ENCODE results near the gene DPP10.

The DPP10 gene

DNA sequence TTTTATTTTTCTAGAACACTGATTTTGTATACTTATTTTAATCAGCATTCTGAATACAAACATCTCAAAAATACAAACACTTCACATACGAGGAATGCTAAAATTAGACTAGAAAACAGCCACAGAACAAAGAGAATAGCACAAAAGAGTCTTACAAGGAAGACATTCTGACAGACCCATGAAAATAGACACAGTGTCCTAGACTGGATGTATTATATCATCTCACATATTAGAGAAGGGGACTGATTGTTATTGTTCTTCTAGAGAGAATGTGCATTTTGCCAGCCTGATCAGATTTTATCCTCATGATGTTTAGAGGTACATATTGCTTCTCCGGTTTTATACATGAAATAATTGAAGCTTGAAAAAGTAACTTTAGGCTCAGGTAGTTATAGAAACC, 357.9 kb downstream of the DPP10 start:
- no peak for DNase-seq (ENCODE audit: low read depth)
- H3K4me3 ChIP-seq (ENCODE audit: low read depth, low read length) = no peak overlapping the region
- TF ChIP-seq, protein P1, sequence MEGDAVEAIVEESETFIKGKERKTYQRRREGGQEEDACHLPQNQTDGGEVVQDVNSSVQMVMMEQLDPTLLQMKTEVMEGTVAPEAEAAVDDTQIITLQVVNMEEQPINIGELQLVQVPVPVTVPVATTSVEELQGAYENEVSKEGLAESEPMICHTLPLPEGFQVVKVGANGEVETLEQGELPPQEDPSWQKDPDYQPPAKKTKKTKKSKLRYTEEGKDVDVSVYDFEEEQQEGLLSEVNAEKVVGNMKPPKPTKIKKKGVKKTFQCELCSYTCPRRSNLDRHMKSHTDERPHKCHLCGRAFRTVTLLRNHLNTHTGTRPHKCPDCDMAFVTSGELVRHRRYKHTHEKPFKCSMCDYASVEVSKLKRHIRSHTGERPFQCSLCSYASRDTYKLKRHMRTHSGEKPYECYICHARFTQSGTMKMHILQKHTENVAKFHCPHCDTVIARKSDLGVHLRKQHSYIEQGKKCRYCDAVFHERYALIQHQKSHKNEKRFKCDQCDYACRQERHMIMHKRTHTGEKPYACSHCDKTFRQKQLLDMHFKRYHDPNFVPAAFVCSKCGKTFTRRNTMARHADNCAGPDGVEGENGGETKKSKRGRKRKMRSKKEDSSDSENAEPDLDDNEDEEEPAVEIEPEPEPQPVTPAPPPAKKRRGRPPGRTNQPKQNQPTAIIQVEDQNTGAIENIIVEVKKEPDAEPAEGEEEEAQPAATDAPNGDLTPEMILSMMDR (IDR thresholded peaks at IDR 0.05; ENCODE audit: low read depth, low read length, missing control alignments) = no peak

GRCh38 chr2:114805195-114805594, 362.8 kb downstream of the DPP10 start:
- TF ChIP-seq, protein P1 (IDR thresholded peaks at IDR 0.05; ENCODE audit: low read depth, low read length, missing control alignments) = no peak
- no peak for DNase-seq (ENCODE audit: low read depth)
- no peak overlapping the region for H3K4me3 ChIP-seq (ENCODE audit: low read depth, low read length)

DNA sequence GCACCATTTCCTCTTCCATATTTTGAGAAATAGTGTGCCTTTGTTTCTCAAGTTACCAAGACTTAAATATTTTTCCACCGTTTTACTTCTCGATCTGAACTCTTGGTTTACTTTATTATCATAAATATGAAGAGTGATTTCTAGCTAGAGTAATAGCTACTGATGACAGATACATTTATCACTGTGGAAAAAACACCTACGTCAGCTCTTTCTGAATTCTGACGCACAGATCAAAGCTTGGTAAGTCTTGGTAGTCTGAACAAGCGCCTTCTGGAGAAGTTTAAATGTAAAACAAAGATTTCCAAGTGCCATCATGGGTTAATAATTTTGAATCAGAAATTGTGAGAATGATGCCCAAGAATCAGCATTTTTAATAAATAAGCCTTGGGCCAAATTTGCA, 367.7 kb downstream of the DPP10 start:
- TF ChIP-seq, protein P1 (IDR thresholded peaks at IDR 0.05; ENCODE audit: low read depth, low read length, missing control alignments) = no peak
- DNase-seq (ENCODE audit: low read depth) = no peak
- H3K4me3 ChIP-seq (ENCODE audit: low read depth, low read length) = no peak overlapping the region

- DNase-seq (ENCODE audit: low read depth) = no peak
- TF ChIP-seq, protein P1 (IDR thresholded peaks at IDR 0.05; ENCODE audit: low read depth, low read length, missing control alignments) = no peak
- no peak overlapping the region for H3K4me3 ChIP-seq (ENCODE audit: low read depth, low read length)
Observed at GRCh38 chr2:114812261-114812660, 369.8 kb downstream of the DPP10 start.

GRCh38 chr2:114814355-114814754, 371.9 kb downstream of the DPP10 start:
- H3K4me3 ChIP-seq (ENCODE audit: low read depth, low read length) = no peak overlapping the region
- TF ChIP-seq, protein P1 (IDR thresholded peaks at IDR 0.05; ENCODE audit: low read depth, low read length, missing control alignments) = no peak
- DNase-seq (ENCODE audit: low read depth) = no peak

DNA sequence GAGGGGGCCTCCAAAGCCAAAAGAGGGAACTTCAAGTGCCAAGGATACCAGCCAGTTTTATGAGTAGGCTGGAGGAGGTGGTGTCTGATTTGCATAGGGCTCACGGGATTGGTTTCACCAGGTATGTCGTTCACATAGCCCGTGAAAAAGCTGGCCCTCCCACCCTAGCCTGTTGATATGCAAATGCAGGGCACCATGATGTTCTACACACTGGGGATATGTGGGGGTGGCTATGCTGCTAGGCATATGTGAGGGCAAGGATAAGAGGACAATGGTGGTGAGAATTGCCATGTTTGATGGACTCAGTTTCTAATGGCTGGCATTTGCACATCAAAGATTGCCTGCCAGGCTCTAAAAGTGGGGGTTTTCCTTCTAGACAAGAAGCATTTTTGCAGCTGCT, 378.6 kb downstream of the DPP10 start:
- TF ChIP-seq, protein P1 (IDR thresholded peaks at IDR 0.05; ENCODE audit: low read depth, low read length, missing control alignments) = no peak
- no peak overlapping the region for H3K4me3 ChIP-seq (ENCODE audit: low read depth, low read length)
- DNase-seq (ENCODE audit: low read depth) = no peak

DNA sequence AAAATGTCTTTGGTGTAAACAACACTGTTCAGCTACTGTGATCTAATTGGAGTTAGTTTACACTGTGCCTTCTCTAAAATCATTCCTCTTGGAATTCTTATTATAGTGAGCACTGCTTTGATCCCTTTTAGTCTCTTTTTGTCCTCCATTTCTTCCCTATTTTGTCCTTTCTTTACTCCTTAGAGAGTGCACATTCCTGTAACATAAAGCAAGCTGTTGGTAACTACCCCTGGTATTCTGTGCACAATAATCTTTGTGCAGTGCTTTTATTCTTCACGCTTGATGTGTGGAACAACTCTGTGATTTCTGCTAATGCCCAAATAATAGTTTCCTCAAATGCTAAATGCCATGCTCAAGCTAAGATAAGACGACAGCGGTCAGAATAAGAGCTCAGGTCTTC, 401.5 kb downstream of the DPP10 start:
- DNase-seq (ENCODE audit: low read depth) = no peak
- TF ChIP-seq, protein P1 (IDR thresholded peaks at IDR 0.05; ENCODE audit: low read depth, low read length, missing control alignments) = no peak
- H3K4me3 ChIP-seq (ENCODE audit: low read depth, low read length) = no peak overlapping the region
